SK-N-DZ (cell line): Measurements from ENCODE around the gene GPATCH8.
"Not testable (repeated sequence)": the region's sequence is repeated elsewhere in the genome, so short reads cannot be mapped to it uniquely, and the experiment has no call there.

ENCODE experiments used
- DNase-seq: peaks from one replicate; pipeline ENCODE4 v3.0.0-alpha.2; 2015; ENCODE audit warnings: low spot score

The GPATCH8 gene

GRCh38 chr17:44397479-44398440, 105.4 kb downstream of the GPATCH8 start:
- no peak for DNase-seq

DNA sequence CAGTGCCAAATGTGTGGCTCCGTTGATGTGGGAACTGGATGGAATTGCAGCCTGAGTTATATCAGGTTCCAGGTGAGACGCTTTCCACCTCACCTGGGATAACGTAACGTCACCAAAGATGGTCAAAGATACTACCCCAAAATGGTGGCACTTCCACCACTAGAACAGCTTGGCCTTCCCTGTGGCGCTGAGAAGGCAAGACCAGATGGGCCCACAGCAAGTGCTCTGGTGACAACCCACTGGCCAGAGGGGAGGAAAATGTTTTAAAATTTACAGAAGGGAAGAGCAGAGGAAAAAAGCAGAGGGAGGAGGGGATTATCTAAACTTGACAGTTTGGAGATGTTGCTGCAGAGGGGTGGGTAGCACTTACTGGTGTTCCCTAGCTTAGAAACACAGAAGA, 106.3 kb downstream of the GPATCH8 start:
- no peak for DNase-seq

DNA sequence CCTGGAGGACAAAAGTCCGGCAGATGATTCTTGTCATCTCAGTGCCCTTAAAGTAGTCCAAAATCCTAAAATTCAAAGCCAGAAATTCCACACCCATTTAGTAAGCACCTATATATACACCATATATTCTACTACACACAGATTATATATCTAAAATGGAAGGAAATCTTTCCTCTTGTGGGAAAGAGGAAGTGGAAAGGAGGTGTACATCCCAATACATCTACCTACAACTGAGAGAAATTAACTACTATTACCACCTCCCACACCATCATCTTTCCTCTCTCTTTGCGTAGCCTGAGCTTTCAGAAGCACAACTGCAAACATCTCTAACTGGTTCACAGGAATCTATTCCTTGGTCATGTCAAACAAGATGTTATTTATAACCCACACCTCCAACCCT, 108.4 kb downstream of the GPATCH8 start:
- DNase-seq, result no peak

- DNase-seq, result not testable (repeated sequence)
Measured at GRCh38 chr17:44394112-44394511, 109.1 kb downstream of the GPATCH8 start.

DNA sequence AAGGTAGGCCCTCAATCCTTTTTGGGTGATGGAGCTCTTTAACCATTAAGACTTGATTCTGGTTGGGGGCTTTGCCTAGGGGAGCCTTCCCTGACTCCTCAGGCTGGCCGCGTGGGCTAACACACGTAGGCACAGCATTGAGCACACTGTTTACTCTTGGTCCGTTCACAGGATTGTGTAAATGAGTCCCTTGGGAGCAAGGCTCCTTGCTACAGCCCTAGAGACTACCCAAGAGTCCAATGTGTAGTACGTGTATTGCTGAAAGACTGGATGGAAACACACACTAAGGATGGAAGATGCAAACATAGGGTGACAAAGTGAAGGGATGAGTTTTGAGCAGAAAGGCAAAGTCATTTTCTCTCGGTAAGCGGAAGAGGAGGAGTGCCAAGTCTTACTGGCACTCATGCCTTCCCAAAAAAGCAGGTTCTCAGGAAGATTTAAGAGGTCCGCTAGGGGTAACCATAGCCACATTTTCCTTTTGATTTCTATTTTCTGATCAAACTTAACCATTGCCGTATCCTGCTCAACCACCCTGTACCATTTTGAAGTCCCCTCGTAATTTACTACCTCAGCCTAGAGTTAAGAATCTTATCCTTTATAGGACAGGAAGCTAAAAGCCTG, 112.8 kb downstream of the GPATCH8 start:
- no peak for DNase-seq

GRCh38 chr17:44389723-44390202, 113.4 kb downstream of the GPATCH8 start:
- DNase-seq, result no peak

GRCh38 chr17:44389281-44389680, 113.9 kb downstream of the GPATCH8 start, which contains the start of gene ITGA2B:
ITGA2B (minus strand) TSS chr17:44389649; CDS start chr17:44389473, 176 bp downstream.
- no peak for DNase-seq

GRCh38 chr17:44387804-44388203, 115.4 kb downstream of the GPATCH8 start:
- no peak for DNase-seq

GRCh38 chr17:44386182-44386525, 117.1 kb downstream of the GPATCH8 start:
- DNase-seq, result no peak

DNA sequence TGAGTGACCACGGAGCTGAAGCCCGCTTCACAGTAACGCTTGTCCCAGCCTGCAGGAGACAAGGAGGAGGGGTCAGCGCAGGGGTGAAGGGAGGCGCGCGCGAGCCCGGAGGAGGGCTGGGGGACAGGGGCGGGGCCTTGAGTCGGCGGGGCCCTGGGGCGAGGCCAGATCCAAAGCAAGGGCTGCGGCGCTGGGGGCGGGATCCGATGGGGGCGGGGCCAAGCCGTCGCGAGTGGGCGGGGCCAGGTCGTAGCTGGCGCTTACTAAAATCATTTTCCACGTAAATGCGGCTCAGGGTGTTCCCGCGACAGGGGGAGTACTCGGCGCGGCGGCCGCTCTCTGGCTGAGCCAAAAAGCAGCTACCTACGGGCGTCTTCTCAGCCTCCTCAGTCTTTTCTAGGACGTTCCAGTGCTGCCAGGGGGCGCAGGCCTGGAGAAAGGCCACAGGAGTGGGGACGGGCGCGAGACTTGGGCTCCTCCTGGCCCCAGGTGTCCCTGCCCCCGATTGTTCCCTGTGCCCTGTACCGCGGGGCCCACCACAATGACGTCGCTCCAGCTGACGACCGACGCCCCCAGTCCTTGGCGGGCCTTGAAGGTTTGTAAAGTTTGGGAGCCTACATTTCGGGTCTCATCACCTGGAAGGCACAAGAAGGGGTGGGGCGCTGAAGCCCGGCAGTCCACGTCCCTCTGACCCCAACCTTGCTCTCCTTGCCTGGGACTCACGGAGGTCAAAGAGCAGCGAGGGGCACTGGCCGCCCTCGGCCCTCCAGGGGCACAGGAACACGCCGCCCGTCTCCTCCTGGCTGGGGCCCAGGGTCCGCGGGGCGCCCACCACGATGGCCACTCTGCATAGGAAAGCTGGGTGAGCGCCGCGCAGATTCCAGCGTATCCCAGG, 117.7 kb downstream of the GPATCH8 start:
- DNase-seq, result peak; percentile 88

- DNase-seq, result peak; percentile 51
Measured at GRCh38 chr17:44384823-44385286, 118.4 kb downstream of the GPATCH8 start.

DNA sequence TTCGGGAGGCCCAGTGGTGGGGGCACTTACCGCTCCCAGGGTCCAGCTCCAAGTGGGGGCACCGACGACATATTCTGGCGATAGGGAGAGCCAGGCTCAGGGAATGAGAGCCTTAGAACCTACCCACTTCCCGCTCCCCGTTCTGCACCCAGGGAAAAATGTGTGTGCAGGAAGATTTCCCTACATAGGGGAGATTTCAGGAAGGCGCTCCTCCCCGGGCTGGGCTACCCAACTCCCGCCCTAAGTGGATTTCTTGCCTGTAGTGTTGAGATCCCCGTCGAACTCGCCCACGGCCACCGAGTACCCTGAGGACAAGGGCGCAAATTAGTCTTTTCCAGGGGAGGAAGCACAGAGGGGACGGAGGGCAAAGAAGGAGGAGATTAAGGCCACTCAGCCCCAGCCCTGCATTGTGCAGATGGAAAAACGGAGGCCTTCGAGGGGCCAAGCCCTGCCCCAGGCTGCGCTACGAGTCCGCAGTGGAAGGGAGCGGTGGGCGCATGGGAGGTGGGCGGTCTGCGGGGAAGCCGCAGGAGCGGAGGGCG, 118.9 kb downstream of the GPATCH8 start:
- no peak for DNase-seq

DNA sequence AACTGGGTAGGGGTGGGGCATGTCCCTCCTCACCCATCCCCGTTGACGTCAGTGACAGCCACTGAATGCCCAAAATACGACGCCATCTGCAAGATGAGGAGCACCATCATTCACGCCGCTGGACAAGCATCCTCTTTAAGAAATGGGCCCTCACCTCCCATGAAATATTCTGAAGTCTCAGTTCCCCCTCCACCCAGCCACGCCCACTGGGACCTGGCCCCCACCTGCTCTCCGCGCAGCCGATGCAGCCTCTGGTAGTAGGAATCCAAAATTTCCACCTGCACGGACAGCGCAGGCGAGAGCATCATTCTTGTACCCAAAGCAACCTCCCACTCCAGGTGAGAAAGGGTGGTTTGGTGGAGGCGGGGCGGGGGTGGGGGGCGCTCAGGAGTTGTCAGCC, 119.3 kb downstream of the GPATCH8 start:
- DNase-seq, result no peak

DNA sequence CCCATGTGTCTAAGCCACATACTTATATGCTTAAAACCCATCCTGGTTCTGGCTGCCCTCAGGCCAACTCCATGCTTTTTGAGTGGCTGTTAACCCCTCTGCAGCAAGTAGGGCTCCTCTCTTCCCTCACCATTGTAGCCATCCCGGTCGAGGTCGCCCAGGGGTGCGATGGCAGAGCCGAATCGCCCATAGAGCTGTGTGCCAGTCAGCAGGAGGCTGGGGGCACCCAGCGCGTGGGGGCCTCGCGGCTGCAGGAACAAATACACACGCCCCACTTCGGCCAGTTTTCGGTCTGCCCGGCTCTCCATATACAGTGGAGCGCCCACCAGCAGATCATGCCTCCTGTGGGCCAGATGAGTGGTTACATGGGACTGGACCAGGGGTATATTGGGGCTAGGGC, 119.8 kb downstream of the GPATCH8 start:
- DNase-seq, result no peak

GRCh38 chr17:44382917-44383316, 120.3 kb downstream of the GPATCH8 start:
- no peak for DNase-seq

DNA sequence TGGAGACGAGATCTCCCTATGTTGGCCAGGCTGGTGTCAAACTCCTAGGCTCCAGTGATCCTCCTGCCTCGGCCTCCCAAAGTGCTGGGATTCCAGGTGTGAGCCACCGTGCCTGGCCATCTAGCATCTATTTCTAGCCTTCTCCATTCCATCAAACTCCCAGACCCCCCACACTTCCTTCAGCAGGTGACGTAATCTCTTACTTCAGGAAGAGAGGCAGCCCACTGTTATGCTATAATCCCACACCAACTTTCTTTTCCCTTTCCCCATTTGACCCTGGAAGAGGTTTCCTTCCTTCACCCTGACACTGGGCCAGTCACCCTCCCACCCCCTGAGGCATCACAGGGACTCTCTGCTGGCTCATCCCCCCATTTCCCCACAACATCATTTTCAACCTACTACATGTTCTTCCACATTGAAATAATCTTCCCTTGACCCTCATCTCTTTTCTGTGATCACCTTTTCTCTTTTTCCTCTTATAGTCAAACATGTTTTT, 121.3 kb downstream of the GPATCH8 start:
- DNase-seq, result no peak

- no peak for DNase-seq
Measured at GRCh38 chr17:44380767-44381166, 122.4 kb downstream of the GPATCH8 start.

GRCh38 chr17:44379887-44380286, 123.3 kb downstream of the GPATCH8 start:
- no peak for DNase-seq

DNA sequence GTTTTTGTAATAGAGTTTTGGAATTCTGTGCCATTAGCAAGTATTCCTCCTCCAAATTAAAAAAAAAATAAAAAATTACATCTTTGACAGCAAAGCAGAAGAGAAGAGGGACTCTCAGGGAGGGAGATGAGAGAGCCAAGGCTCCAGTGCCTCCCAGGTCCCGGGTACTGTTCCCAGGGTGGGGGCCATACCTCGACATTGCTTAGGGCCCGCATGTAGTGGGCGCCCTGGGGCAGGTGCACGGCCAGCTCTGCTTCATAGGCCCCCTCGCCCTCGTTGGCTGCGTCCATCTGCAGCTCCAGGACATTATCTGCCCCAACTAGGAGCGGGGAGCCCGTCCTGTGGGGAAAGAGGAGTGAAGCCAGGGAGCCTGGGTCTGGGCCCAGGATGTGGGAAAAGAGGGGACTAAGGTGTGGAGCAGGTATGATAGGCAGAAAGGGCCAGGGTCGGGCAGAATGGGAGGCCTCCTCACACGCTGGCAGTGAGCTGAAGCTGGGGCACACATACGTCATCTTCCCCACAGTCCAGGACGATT, 125.0 kb downstream of the GPATCH8 start:
- no peak for DNase-seq

GRCh38 chr17:44376779-44377178, 126.4 kb downstream of the GPATCH8 start:
- no peak for DNase-seq

DNA sequence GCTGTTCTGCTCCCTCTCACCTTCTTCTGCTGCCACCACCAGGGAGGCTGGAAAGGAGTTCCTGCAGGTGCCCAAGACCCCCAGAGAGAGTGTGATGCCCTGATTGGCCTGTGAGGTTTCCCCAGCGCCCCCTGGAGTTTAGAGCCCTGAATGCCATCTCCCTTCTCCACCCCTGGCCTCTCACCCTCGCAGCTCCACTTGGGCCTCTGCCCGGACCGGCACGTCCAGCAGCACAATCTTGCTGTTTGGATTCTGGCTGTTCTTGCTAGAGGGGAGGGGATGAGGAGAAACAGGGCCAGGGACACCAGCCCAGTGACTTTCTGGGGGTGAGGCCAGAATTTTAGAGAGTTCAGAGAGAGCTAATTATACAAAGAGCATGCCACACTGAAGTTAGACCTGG, 127.1 kb downstream of the GPATCH8 start:
- peak; percentile 69 for DNase-seq
